Osteocyte (in vitro differentiated cells): ENCODE measurements around the gene SLC25A30. TPM values are rescaled to one million over a fixed set of nuclear protein-coding genes. Genes with fewer than 3 reads are reported as not detected.
A peak's percentile ranks its signal among the peaks of the same experiment; 100 is the strongest.

Experiments used
- DNase-seq: peaks from one replicate; pipeline ENCODE4 v3.0.0; 2021; ENCODE audit warnings: mixed read lengths; ENCODE audit not compliant: unreplicated experiment; ENCODE audit errors: extremely low spot score
- H3K27ac Mint-ChIP-seq: one replicate; pipeline ENCODE4 v1.8.0; 2021; ENCODE audit warnings: mild to moderate bottlenecking, mixed read lengths; ENCODE audit not compliant: unreplicated experiment
- H3K27me3 Mint-ChIP-seq: one replicate; pipeline ENCODE4 v1.8.0; 2021; ENCODE audit warnings: mixed read lengths; ENCODE audit not compliant: unreplicated experiment
- H3K36me3 Mint-ChIP-seq: one replicate; pipeline ENCODE4 v1.8.0; 2021; ENCODE audit warnings: mixed read lengths; ENCODE audit not compliant: unreplicated experiment
- H3K4me1 Mint-ChIP-seq: one replicate; pipeline ENCODE4 v1.8.0; 2021; ENCODE audit warnings: mixed read lengths; ENCODE audit not compliant: unreplicated experiment
- H3K4me3 Mint-ChIP-seq: one replicate; pipeline ENCODE4 v1.8.0; 2021; ENCODE audit warnings: mild to moderate bottlenecking, moderate library complexity, mixed read lengths; ENCODE audit not compliant: unreplicated experiment
- H3K9me3 Mint-ChIP-seq: one replicate; pipeline ENCODE4 v1.8.0; 2021; ENCODE audit warnings: mixed read lengths; ENCODE audit not compliant: unreplicated experiment
- total RNA-seq: library from RNA; stranded (reverse); gene quantifications from 2 replicates; pipeline ENCODE4 v1.2.1, GENCODE V29; 2021
- TF ChIP-seq, protein P1 (sequence below): fragments of 200-600 bp; sonication (generic); IDR thresholded peaks from 2 replicates; pipeline ENCODE4 v1.5.0; 2021; ENCODE audit warnings: antibody characterized with exemption, mild to moderate bottlenecking, moderate library complexity

The SLC25A30 gene
- total RNA-seq, 1 donor from 2014 or later: 12.0 TPM

DNA sequence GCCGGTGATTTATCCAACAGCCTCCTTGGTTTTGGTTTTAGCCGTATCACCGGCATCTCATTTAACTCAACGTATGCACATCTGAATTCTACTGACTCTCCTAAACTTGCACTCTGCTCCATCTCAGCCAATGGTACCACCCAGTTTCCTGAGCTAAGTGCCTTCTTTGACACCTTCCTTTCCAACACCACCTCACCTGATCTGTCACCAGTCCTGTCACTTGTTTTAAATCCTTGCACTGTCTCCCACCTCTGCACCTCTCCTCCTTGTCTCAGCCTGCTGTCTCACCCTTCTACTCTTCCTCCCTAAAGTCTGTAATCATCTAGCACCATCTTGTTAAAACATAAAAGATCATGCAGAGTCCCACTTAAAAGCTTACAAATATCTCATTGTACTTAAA is 49.1 kb downstream of the SLC25A30 start:
- Mint-ChIP-seq H3K9me3 (no peaks in the 10 kb centered on the region), H3K4me1 (peaks cover 57% of the 10 kb centered on the region), H3K36me3 (peaks cover 21% of the 10 kb centered on the region), H3K27me3 (no peaks in the 10 kb centered on the region), H3K27ac (peak overlapping the region; percentile 96), H3K4me3 (peak overlapping the region; percentile 2)
- TF ChIP-seq, protein P1, sequence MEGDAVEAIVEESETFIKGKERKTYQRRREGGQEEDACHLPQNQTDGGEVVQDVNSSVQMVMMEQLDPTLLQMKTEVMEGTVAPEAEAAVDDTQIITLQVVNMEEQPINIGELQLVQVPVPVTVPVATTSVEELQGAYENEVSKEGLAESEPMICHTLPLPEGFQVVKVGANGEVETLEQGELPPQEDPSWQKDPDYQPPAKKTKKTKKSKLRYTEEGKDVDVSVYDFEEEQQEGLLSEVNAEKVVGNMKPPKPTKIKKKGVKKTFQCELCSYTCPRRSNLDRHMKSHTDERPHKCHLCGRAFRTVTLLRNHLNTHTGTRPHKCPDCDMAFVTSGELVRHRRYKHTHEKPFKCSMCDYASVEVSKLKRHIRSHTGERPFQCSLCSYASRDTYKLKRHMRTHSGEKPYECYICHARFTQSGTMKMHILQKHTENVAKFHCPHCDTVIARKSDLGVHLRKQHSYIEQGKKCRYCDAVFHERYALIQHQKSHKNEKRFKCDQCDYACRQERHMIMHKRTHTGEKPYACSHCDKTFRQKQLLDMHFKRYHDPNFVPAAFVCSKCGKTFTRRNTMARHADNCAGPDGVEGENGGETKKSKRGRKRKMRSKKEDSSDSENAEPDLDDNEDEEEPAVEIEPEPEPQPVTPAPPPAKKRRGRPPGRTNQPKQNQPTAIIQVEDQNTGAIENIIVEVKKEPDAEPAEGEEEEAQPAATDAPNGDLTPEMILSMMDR: no peak
- no peak for DNase-seq

DNA sequence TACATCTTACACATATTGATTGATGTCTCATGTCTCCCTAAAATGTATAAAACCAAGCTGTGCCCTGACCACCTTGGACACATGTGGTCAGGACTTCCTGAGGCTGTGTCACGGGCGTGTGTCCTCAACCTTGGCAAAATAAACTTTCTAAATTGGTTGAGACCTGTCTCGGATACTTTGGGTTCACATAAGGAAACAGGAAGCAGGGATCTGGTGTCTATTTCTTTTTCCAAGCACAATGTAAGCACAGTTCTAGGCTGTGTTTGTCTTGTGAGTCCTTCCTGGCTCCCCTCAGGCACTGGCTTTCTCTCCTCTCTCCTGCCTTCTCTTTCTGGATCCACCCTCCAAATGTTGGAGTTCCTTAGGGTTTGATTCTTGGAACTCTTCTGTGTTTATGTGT is 49.6 kb downstream of the SLC25A30 start:
- TF ChIP-seq, protein P1: no peak
- peak overlapping the region; percentile 96 for H3K27ac Mint-ChIP-seq
- no peaks in the 10 kb centered on the region for H3K27me3 Mint-ChIP-seq
- H3K4me1 Mint-ChIP-seq: peaks cover 56% of the 10 kb centered on the region
- H3K36me3 Mint-ChIP-seq: peaks cover 26% of the 10 kb centered on the region
- DNase-seq: no peak
- H3K9me3 Mint-ChIP-seq: peaks cover 4% of the 10 kb centered on the region
- H3K4me3 Mint-ChIP-seq: peak overlapping the region; percentile 44

DNA sequence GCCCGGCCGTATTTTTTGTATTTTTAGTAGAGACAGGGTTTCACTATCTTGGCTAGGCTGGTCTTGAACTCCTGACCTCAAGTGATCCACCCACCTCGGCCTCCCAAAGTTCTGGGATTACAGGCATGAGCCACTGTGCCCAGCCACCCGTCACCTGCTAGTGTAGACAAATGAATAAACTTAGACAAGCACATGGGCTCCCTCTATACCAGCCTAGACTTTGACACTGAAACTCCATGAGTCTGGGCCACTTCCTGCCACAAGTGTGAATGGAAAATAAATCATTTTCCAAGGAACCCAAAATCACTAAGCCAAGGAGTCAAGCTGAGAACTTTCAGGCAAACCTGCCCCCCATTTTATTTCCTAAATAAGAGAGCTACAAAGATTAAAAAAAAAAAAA is 50.2 kb downstream of the SLC25A30 start:
- H3K36me3 Mint-ChIP-seq: peaks cover 29% of the 10 kb centered on the region
- H3K9me3 Mint-ChIP-seq: peaks cover 7% of the 10 kb centered on the region
- peak overlapping the region; percentile 96 for H3K27ac Mint-ChIP-seq
- TF ChIP-seq, protein P1: no peak
- no peaks in the 10 kb centered on the region for H3K27me3 Mint-ChIP-seq
- no peak for DNase-seq
- H3K4me1 Mint-ChIP-seq: peaks cover 50% of the 10 kb centered on the region
- H3K4me3 Mint-ChIP-seq: no peak overlapping the region

DNA sequence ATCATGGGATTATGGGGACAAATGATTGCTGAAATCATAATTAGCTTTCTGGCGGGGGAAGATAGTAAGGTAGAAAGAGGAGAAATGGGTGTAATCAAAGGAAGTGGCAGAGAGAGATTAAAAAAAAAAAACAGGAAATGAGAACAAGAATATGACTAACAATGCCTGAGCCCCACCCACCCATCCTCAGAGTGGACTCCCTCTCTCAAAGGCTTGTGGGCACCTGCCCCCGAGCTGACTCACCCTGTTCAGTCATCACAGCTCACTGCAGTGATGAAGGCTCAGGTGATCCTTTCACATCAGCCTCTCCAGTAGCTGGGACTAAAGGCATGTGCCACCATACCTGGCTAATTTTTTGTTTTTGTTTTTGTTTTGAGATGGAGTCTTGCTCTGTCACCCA is 50.8 kb downstream of the SLC25A30 start:
- TF ChIP-seq, protein P1: no peak
- Mint-ChIP-seq H3K4me3 (no peak overlapping the region), H3K9me3 (peaks cover 9% of the 10 kb centered on the region), H3K4me1 (peaks cover 43% of the 10 kb centered on the region), H3K27ac (peak overlapping the region; percentile 96), H3K36me3 (peaks cover 35% of the 10 kb centered on the region), H3K27me3 (no peaks in the 10 kb centered on the region)
- no peak for DNase-seq

DNA sequence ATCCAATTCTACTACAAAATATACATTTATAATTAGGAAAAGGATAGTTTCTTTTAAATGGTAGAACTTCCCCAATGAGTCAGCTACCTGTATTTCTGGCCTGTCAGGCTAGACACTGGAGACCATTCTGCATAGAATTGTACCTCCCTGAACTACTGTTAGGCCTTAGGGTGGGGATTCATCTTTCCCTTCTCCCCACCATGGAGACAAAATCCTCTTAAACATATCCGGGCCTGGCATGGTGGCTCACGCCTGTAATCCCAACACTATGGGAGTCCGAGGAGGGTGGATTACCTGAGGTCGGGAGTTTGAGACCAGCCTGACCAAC is 52.7 kb downstream of the SLC25A30 start:
- H3K9me3 Mint-ChIP-seq: peaks cover 15% of the 10 kb centered on the region
- TF ChIP-seq, protein P1: no peak
- peaks cover 40% of the 10 kb centered on the region for H3K36me3 Mint-ChIP-seq
- H3K27ac Mint-ChIP-seq: no peak overlapping the region
- no peaks in the 10 kb centered on the region for H3K27me3 Mint-ChIP-seq
- peaks cover 34% of the 10 kb centered on the region for H3K4me1 Mint-ChIP-seq
- H3K4me3 Mint-ChIP-seq: no peak overlapping the region
- DNase-seq: no peak
